Measurements from ENCODE around the gene CDC42BPA.

DNA sequence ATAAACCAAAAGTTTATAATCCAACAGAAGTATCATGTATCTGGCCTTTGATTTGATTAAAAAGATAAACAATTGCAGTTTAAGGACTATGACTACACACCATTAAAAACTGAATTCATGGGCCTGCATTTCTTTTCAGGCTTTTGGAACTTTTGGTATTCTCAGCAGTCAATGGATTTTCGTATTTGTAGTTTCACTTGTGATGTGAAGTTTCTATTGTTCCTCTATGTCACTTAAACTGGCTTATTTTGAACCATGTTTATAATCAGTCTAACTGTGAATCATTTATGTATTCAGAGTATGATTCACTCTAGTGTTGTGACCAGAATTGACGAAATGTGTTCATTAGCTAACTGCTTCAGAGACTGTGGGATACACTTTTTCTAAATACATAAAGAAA lies 245.3 kb downstream of the CDC42BPA start:
- TF ChIP-seq, protein P1, sequence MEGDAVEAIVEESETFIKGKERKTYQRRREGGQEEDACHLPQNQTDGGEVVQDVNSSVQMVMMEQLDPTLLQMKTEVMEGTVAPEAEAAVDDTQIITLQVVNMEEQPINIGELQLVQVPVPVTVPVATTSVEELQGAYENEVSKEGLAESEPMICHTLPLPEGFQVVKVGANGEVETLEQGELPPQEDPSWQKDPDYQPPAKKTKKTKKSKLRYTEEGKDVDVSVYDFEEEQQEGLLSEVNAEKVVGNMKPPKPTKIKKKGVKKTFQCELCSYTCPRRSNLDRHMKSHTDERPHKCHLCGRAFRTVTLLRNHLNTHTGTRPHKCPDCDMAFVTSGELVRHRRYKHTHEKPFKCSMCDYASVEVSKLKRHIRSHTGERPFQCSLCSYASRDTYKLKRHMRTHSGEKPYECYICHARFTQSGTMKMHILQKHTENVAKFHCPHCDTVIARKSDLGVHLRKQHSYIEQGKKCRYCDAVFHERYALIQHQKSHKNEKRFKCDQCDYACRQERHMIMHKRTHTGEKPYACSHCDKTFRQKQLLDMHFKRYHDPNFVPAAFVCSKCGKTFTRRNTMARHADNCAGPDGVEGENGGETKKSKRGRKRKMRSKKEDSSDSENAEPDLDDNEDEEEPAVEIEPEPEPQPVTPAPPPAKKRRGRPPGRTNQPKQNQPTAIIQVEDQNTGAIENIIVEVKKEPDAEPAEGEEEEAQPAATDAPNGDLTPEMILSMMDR (IDR thresholded peaks at IDR 0.05) = no peak
- TF ChIP-seq POLR2A (IDR thresholded peaks at IDR 0.05) = no peak
